Activated CD4-positive, CD25-positive, alpha-beta regulatory T cell treated with anti-CD3 and anti-CD28 coated beads, Interleukin-2, amount 50 U/mL, for 16 hours (primary cell): Measurements from ENCODE around the gene PCDHB15.
"Not testable (repeated sequence)": the region's sequence is repeated elsewhere in the genome, so short reads cannot be mapped to it uniquely, and the experiment has no call there.

Experiments used
- DNase-seq: peaks from one replicate; pipeline ENCODE4 v3.0.0-alpha.2; 2020; ENCODE audit warnings: low read depth, low spot score

The PCDHB15 gene

DNA sequence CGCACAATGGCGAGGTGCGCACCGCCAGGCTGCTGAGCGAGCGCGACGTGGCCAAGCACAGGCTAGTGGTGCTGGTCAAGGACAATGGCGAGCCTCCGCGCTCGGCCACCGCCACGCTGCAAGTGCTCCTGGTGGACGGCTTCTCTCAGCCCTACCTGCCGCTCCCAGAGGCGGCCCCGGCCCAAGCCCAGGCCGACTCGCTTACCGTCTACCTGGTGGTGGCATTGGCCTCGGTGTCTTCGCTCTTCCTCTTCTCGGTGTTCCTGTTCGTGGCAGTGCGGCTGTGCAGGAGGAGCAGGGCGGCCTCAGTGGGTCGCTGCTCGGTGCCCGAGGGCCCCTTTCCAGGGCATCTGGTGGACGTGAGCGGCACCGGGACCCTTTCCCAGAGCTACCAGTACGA is 2.2 kb downstream of the PCDHB15 start:
- DNase-seq = not testable (repeated sequence)

- DNase-seq = no peak
These were observed 5.4 kb downstream of the PCDHB15 start for GRCh38 chr5:141250576-141250975.

DNA sequence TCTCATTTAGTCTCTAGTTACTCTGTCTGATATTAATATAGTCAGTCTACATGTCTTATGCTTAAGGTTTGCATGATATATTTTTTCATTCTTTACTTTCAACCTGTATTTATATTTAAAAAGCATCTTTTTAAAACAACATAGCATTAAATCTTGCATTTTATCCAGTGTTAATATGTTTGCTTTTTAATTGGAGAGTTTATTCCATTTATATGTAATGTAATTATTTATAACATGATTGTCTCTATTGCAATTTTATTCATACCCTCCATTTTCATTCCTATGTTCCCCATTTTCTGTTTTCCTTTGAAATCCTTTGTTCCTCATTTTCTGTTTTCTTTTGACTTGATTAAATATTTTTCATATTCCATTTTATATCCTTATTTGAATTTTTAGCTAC is 13.3 kb downstream of the PCDHB15 start:
- DNase-seq = no peak

DNA sequence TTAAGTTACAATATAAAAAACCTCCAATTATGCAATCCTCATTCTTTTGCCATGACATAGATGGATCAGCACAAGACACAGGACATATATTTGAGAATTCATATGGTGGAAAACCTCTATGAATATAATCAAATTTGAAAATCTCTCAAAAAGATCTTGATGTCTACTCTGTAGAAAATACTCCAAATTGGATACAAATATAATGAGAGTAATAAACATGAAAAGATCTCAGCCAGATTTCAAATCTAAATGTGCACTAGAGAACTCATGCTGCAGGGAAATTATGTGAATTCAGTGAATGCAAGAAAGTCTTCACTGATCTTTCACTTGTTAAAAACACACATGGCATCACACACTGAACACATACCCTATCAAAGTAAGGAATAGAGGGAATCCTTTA is 13.8 kb downstream of the PCDHB15 start:
- DNase-seq = no peak

DNA sequence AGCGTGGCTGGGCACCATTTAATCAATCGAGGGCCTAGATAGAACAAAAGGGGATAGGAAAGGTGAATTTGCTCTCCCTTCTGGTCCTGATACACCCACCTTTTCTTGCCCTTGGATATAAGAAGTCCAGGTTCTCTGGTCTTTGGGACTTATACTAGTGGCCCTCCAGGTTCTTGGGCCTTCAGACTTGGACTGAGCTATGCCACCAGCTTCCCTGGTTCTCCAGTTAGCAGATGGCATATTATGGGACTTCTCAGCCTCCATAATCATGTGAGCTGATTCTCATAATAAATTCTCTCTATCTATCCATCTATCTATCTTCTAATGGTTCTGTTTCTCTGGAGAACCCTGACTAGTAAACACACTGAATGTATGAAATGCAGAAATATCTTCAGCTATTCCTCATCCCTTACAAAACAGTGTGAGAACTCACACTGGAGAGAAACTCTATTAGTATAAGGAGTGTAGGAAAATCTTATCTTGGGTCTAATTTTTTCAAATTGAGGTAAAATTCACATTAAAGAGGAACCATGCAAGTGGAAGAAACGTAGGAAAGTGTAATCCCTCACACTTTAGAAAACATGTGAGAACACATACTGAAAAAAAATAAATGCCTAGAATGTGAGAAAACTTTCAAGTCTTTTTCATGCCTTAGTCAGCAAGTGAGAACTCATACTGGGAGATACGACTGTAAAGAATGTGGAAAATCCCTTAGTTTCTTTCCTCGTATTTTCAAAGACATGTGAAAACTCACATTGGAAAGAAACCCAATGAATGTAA is 15.5 kb downstream of the PCDHB15 start:
- no peak for DNase-seq

DNA sequence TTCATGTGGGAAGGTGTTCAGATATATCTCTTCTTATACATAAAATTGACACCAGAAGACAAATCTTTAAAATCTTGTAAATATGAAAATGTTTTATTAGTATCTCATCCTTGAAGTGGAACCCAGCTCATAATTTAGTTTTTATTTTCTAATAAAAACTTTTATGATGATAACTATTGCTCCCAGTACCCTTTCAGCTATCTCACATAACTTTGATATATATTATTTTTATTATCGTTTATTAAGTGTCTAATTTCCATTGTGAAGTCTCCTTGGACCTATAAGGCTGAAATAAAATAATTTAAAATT is 16.0 kb downstream of the PCDHB15 start:
- no peak for DNase-seq

DNA sequence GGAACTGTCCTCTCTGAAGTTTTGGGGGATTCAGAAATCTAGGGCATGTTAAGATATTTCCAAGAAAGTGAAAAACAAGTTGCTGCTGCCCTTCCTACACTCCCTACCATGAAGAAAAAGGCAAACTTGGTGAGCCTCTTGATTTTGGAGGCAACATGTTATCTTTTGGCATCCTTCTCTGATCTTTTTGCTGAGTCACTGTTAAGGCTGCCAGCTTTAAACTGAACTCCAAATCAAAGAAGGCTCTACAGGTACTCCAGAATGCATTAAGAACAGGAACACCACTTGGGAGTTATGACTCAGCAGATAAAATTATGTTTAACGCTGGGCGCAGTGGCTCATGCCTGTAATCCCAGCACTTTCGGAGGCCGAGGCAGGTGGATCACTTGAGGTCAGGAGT is 24.0 kb downstream of the PCDHB15 start:
- no peak for DNase-seq

GRCh38 chr5:141272906-141273305 is 27.7 kb downstream of the PCDHB15 start:
- DNase-seq = no peak

DNA sequence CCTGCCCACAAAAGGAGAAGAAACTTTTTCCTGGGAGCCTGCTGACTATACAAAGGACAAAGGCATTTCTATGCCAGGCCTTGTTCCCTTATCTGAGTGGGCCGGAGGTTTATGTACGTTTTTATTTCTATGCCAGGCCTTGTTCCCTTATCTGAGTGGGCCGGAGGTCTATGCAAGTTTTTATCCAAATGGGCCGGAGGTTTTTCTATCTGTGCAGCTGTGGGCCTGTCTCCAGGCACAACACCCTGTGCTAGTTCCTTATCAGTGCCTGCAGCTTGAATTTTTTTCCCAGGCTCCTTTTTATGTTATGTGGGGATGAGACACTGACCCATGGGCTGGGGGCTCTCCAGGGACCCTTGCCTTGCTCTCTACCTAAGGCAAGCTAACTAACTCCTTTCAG is 53.2 kb downstream of the PCDHB15 start:
- DNase-seq = no peak
